Keratinocyte (primary cell): Measurements from ENCODE around the gene INPP4B. TPM values are rescaled to one million over a fixed set of nuclear protein-coding genes. Genes with fewer than 3 reads are reported as not detected.

Experiments
- DNase-seq: peaks from one replicate; pipeline ENCODE4 v3.0.0-alpha.2; 2011; ENCODE audit warnings: low read depth, missing footprints, low spot score
- FAIRE-seq: peaks from 2 replicates; lab custom pipeline; 2011; peaks lifted over from hg19 to GRCh38; lab: Jason Lieb, UNC
- H2AFZ ChIP-seq: 2 replicates; pipeline ENCODE4 v1.6.0; 2012; ENCODE audit warnings: low read length, control low read depth, inconsistent platforms; ENCODE audit not compliant: control insufficient read depth
- H3K27ac ChIP-seq: 2 replicates; pipeline ENCODE4 v1.5.1; 2011; ENCODE audit warnings: low read length; ENCODE audit not compliant: control insufficient read depth, insufficient read depth
- H3K27me3 ChIP-seq: 3 replicates; pipeline ENCODE4 v1.6.0; 2011; ENCODE audit warnings: low read length; ENCODE audit not compliant: control insufficient read depth, insufficient read depth; ENCODE audit errors: extremely low read depth
- H3K36me3 ChIP-seq, 2 experiments: 2 replicates in 1 of 2; 3 replicates in 1 of 2; pipeline ENCODE4 v1.5.1; 2011; ENCODE audit warnings: low read length in 2 of 2, mild to moderate bottlenecking in 1 of 2; ENCODE audit not compliant: control insufficient read depth in 2 of 2, insufficient read depth in 2 of 2; ENCODE audit errors: extremely low read depth in 1 of 2
- H3K4me1 ChIP-seq: 3 replicates; pipeline ENCODE4 v1.5.1; 2011; ENCODE audit warnings: low read length; ENCODE audit not compliant: control insufficient read depth, insufficient read depth; ENCODE audit errors: extremely low read depth
- H3K4me2 ChIP-seq: 3 replicates; pipeline ENCODE4 v1.6.0; 2011; ENCODE audit warnings: low read depth, low read length; ENCODE audit not compliant: control insufficient read depth, insufficient read depth; ENCODE audit errors: extremely low read depth
- H3K4me3 ChIP-seq, 3 experiments: fragments of 200-600 bp in 1 of 3; sonication (generic) in 1 of 3; 2 replicates in 2 of 3; 3 replicates in 1 of 3; pipeline ENCODE4 v1.5.1; 2011 to 2016; ENCODE audit warnings: low read length in 3 of 3, mild to moderate bottlenecking in 3 of 3, control low read depth in 2 of 3, inconsistent platforms in 1 of 3, low read depth in 1 of 3, mixed read lengths in 1 of 3, mixed run types in 1 of 3, moderate library complexity in 1 of 3; ENCODE audit not compliant: control insufficient read depth in 2 of 3, insufficient read depth in 2 of 3; ENCODE audit errors: extremely low read depth in 1 of 3
- H3K79me2 ChIP-seq: 2 replicates; pipeline ENCODE4 v1.6.0; 2012; ENCODE audit warnings: low read length; ENCODE audit not compliant: control insufficient read depth, insufficient read depth
- H3K9ac ChIP-seq: 3 replicates; pipeline ENCODE4 v1.6.0; 2011; ENCODE audit warnings: low read length; ENCODE audit not compliant: control insufficient read depth, insufficient read depth; ENCODE audit errors: extremely low read depth
- H3K9me1 ChIP-seq: 3 replicates; pipeline ENCODE4 v1.6.0; 2011; ENCODE audit warnings: low read length; ENCODE audit not compliant: control insufficient read depth, insufficient read depth; ENCODE audit errors: extremely low read depth
- H3K9me3 ChIP-seq: 2 replicates; pipeline ENCODE4 v1.5.1; 2012; ENCODE audit warnings: low read depth, low read length; ENCODE audit not compliant: control insufficient read depth
- H4K20me1 ChIP-seq: 3 replicates; pipeline ENCODE4 v1.6.0; 2011; ENCODE audit warnings: low read length; ENCODE audit not compliant: control insufficient read depth, insufficient read depth; ENCODE audit errors: extremely low read depth
- EZH2 ChIP-seq: IDR thresholded peaks from one replicate; pipeline ENCODE4 v1.6.1; 2012; ENCODE audit warnings: inconsistent platforms, mild to moderate bottlenecking, low read length, moderate library complexity
- dilution Hi-C: fragments of 300-500 bp; cut with MboI; formaldehyde crosslinking; loops from one replicate; pipeline ENCODE4 v1.7.0; 2020; ENCODE audit warnings: low sequenced_read_pairs; ENCODE audit not compliant: extremely low pct_ligation_motif_present
- polyA plus RNA-seq, 5 experiments: library from polyadenylated mRNA; depleted of rRNA in 3 of 5; stranded (reverse) in 3 of 5; stranded (forward) in 1 of 5; unstranded in 1 of 5; fragments of >200 nt; gene quantifications; 1 replicate in 1 of 5; 2 replicates in 3 of 5; 3 replicates in 1 of 5; pipeline versions ENCODE4 v1.2.1 to v1.2.3, GENCODE V29; 2011 to 2012; ENCODE audit warnings: missing spikeins in 2 of 5, low read depth in 1 of 5, low replicate concordance in 1 of 5
- TF ChIP-seq, protein P1 (sequence below), 3 experiments: IDR thresholded peaks in 1 of 3; conservative IDR thresholded peaks in 1 of 3; optimal IDR thresholded peaks in 1 of 3; 2 replicates in 2 of 3; 3 replicates in 1 of 3; pipeline versions ENCODE3 to v1.5.1; 2011; ENCODE audit warnings: low read length in 3 of 3, mild to moderate bottlenecking in 3 of 3, moderate library complexity in 2 of 3, control low read depth in 1 of 3, inconsistent platforms in 1 of 3; ENCODE audit not compliant: insufficient read depth in 2 of 3; ENCODE audit errors: extremely low read depth in 1 of 3

The INPP4B gene
- polyA plus RNA-seq, 1 donor (not counting 4 experiments of a cell fraction or from before 2014, with no cell fraction given): 50.2 TPM

DNA sequence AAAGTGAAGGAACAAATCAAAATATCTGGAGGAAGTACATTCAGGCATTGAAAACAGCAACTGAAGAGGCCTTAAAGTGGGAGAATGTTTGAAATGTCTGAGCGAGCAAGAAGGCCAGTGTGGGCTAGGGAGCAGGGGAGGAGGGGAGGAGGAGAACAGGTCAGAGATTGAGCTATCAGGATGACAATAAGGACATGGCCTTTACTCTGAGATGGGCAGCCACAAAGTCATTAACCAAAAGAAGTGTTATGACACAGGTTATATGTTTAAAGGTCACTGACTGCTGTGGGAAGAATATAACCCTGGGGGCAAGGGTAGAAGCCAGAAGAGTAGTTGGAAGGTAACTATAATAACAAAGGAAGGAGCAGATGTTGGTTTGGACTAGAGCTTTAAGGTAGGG, 315.4 kb downstream of the INPP4B start:
- Histone ChIP-seq H3K79me2 (no peaks in the 10 kb centered on the region), H4K20me1 (no peaks in the 10 kb centered on the region), H3K36me3 (no peaks in the 10 kb centered on the region), H3K9me3 (no peaks in the 10 kb centered on the region), H2AFZ (no peak overlapping the region), H3K27ac (no peak overlapping the region), H3K9ac (no peak overlapping the region), H3K27me3 (no peaks in the 10 kb centered on the region), H3K9me1 (no peaks in the 10 kb centered on the region), H3K4me2 (no peak overlapping the region), H3K4me1 (peaks cover 3% of the 10 kb centered on the region), H3K4me3 (no peak overlapping the region)
- DNase-seq (no peak), FAIRE-seq (no peak)
- dilution Hi-C loops: no loop called here
- no peak for TF ChIP-seq EZH2
- TF ChIP-seq, protein P1, sequence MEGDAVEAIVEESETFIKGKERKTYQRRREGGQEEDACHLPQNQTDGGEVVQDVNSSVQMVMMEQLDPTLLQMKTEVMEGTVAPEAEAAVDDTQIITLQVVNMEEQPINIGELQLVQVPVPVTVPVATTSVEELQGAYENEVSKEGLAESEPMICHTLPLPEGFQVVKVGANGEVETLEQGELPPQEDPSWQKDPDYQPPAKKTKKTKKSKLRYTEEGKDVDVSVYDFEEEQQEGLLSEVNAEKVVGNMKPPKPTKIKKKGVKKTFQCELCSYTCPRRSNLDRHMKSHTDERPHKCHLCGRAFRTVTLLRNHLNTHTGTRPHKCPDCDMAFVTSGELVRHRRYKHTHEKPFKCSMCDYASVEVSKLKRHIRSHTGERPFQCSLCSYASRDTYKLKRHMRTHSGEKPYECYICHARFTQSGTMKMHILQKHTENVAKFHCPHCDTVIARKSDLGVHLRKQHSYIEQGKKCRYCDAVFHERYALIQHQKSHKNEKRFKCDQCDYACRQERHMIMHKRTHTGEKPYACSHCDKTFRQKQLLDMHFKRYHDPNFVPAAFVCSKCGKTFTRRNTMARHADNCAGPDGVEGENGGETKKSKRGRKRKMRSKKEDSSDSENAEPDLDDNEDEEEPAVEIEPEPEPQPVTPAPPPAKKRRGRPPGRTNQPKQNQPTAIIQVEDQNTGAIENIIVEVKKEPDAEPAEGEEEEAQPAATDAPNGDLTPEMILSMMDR (optimal IDR thresholded peaks at IDR 0.05 in 1 of 3, IDR thresholded peaks at IDR 0.05 in 1 of 3, conservative IDR thresholded peaks at IDR 0.05 in 1 of 3; ENCODE audit: extremely low read depth in 1 of 3, insufficient read depth in 2 of 3, low read length in 3 of 3): no peak

DNA sequence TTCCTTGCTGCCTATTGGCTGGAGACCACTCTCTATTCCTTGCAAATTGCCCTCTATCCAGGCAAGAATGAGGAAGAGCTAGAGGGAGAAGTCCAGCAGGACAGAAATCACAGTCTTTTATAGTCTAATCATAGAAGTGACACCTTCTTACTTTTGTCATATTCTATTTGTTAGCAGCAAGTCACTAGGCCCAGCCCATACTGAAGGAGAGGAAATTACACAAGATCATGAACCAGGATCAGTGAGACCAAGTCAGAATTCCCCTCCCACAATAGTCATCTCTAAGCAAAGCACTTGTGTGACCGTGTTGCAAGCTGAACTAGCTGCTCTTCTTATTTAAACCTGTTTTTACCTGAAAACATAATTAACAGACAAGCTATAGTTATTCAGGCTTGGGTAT, 317.7 kb downstream of the INPP4B start:
- dilution Hi-C loops: no loop called here
- H3K4me1 ChIP-seq: no peaks in the 10 kb centered on the region
- H3K79me2 ChIP-seq: no peaks in the 10 kb centered on the region
- H3K36me3 ChIP-seq: no peaks in the 10 kb centered on the region
- H3K27ac ChIP-seq: no peak overlapping the region
- no peak overlapping the region for H3K4me2 ChIP-seq
- peak; percentile 51 for FAIRE-seq
- H4K20me1 ChIP-seq: no peaks in the 10 kb centered on the region
- DNase-seq: no peak
- H3K9me3 ChIP-seq: no peaks in the 10 kb centered on the region
- no peak overlapping the region for H3K4me3 ChIP-seq
- no peaks in the 10 kb centered on the region for H3K9me1 ChIP-seq
- H3K27me3 ChIP-seq: no peaks in the 10 kb centered on the region
- no peak overlapping the region for H2AFZ ChIP-seq
- H3K9ac ChIP-seq: no peak overlapping the region
- TF ChIP-seq, protein P1 (optimal IDR thresholded peaks at IDR 0.05 in 1 of 3, IDR thresholded peaks at IDR 0.05 in 1 of 3, conservative IDR thresholded peaks at IDR 0.05 in 1 of 3; ENCODE audit: extremely low read depth in 1 of 3, insufficient read depth in 2 of 3, low read length in 3 of 3): no peak
- TF ChIP-seq EZH2: no peak
